Lung microvascular endothelial cell (primary cell): Measurements from ENCODE around the gene SLC26A11. TPM values are rescaled to one million over a fixed set of nuclear protein-coding genes. Genes with fewer than 3 reads are reported as not detected.
"Not testable (repeated sequence)": the region's sequence is repeated elsewhere in the genome, so short reads cannot be mapped to it uniquely, and the experiment has no call there.

Experiments used
- DNase-seq, 2 donors: peaks; one replicate each; pipeline versions ENCODE4 v3.0.0 to v3.0.0-alpha.2; 2010; ENCODE audit warnings: low read depth in 2 of 2
- total RNA-seq: library from RNA; depleted of rRNA; stranded (reverse); fragments of >200 nt; gene quantifications from 2 replicates; pipeline ENCODE4 v1.2.1, GENCODE V29; 2014

Gene SLC26A11
- total RNA-seq, 1 donor from 2014 or later = 8.1 TPM

DNA sequence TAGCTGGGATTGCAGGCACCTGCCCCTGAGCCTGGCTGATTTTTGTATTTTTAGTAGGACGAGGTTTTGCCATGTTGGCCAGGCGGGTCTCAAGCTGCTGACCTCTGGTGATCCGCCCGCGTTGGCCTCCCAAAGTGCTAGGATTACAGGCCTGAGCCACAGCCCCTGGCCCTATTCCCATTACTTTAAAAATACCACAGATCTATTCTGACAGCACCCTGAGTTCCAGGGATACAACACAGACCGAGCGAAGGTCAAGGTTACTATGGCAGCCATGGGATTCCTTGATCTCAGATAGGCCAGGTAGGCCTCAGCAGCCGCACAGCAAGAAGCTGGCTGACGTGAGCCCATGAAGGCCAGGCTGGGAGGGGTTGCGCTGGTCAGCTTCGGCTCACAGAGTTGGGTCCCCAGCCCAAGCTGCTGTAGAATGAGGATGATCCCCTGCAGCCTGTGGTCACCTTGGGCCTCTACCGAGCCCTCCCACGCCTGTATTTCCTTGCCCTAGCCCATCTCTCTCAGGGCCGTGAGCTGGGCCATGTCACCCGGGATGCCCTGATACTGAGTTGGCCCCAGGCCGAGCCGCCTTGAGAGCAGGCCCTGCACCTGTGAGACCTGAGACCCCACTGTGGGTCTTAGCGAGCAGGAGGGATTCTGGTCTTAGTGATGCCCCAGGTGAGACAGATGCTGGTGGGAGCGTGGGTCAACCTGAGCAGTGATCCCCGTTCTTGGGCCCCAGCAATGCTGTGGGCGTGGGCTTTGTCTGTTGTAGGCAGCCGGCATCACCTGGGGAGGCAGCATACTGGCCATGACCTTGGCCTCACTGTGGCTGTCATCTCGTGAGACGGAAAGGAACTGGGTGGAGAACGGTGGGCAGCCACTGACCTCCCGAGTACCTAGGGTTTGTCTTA, 23.6 kb downstream of the SLC26A11 start:
- DNase-seq = no peak

DNA sequence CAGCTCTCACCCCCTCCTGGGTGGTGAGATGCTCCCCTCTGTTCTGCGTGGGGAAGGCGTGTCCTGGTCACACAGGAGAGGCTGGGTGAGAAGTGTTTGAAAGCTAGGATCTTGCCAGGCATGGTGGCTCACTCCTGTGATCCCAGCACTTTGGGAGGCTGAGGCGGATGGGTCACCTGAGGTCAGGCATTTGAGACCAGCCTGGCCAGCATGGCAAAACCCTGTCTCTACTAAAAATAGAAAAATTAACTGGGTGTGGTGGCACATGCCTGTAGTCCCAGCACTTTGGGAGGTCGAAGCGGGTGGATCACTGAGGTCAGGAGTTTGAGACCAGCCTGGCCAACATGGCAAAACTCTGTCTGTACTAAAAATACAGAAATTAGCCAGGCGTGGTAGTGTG, 24.2 kb downstream of the SLC26A11 start:
- DNase-seq = not testable (repeated sequence)

- no peak for DNase-seq
These were observed 24.8 kb downstream of the SLC26A11 start for GRCh38 chr17:80244871-80245509.

GRCh38 chr17:80245566-80246265, 25.5 kb downstream of the SLC26A11 start:
- no peak for DNase-seq

- DNase-seq = no peak
These were observed 26.0 kb downstream of the SLC26A11 start for GRCh38 chr17:80246266-80246681.

- DNase-seq = no peak
These were observed 26.5 kb downstream of the SLC26A11 start for GRCh38 chr17:80246726-80247125.

DNA sequence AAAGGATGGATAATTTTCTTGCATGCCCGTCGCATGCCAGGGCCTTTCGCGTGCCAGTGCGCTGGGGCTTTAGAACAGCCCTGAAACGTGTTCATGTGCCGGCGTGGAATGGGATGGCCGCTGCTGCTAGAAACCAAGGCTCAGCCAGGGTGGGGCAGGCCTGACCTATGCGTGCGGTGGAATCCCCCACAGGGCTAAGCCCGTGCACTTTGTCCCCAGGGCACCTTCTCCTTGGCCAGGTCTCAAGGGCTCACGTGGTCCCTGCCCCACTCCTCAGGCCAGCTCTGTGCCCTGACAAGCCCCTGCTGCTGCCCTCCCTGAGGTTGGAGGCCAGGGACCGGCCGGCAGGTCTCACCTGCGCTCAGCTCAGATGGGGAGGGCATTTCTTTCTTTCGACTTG, 27.3 kb downstream of the SLC26A11 start:
- DNase-seq = no peak

DNA sequence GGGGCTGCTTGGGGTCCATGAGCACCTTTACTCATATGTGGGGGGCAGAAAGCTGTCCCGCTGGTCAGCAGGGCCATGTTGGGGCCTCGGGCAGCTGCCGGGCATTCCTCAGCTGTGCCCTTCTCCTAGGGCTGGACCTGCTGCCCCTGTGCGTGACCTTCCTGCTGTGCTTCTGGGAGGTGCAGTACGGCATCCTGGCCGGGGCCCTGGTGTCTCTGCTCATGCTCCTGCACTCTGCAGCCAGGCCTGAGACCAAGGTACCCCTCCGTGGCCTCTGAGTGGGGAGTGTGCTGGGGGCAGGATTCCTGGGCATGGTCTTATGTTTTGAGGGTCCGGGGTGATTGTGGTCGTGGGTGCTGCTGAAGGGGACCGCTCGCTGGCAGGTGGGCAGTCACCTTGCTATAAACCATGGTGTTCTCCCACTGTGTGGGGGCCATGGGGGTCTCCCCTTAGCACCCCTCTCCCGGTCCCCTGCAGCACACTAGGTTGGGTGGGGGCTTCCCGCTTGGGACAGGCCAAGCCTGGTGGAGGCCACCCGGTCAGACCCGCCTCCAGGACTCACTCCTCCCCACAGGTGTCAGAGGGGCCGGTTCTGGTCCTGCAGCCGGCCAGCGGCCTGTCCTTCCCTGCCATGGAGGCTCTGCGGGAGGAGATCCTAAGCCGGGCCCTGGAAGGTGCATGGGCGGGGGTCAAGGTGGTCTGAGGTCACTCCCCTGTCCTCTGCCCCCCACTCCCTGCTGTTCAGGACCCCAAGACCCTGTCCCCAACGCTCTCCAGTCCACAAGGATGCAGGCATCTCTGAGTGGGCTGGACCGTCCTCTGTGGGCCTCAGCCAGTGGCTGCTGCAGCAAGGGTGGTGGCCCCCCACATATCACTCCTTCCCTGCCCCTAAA, 28.0 kb downstream of the SLC26A11 start:
- no peak for DNase-seq

DNA sequence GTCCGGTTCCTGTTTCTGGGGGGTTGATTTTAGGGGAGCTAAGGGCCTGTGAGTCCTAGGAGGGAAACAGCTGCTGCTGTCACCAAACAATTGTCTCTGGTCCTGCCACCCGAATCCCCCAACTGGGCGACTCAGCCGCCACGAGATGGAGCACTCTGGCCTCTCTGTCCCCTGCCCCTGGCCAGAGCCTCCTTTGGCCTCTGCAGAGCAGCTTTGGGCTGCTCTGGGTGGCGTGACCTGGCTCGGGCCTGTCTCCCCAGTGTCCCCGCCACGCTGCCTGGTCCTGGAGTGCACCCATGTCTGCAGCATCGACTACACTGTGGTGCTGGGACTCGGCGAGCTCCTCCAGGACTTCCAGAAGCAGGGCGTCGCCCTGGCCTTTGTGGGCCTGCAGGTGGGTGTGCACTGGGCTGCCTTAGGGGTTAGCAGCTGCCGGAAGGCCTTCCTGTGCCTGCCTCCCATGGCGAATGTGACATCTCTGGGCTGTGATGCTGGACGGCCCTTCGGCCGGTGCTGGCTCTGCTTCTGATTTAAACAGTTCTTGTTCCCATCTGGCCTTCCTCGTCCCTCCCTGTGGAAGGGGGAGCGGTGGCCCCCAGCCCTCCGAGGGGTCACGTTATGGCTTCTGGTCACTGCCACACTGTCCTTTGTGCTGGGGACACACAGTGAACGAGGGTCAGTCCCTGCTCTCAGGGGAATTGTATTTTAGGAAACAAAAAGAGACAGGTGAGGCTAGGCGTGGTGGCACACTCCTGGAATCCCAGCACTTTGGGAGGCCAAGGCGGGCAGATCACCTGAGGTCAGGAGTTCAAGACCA, 28.9 kb downstream of the SLC26A11 start:
- no peak for DNase-seq

- no peak for DNase-seq
These were observed 31.7 kb downstream of the SLC26A11 start for GRCh38 chr17:80251966-80252365.

DNA sequence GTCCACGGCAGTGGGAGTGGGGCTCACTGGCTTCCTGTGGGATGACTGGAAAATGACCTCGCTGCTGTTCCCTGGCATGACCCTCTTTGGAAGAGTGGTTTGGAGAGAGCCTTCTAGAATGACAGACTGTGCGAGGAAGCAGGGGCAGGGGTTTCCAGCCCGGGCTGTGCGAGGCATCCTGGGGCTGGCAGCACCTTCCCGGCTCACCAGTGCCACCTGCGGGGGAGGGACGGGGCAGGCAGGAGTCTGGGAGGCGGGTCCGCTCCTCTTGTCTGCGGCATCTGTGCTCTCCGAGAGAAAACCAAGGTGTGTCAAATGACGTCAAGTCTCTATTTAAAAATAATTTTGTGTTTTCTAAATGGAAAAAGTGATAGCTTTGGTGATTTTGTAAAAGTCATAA, 32.6 kb downstream of the SLC26A11 start:
- peak; percentile 52 to 59 for DNase-seq

GRCh38 chr17:80253631-80254395, 33.6 kb downstream of the SLC26A11 start:
- DNase-seq = no peak

GRCh38 chr17:80254396-80255251, 34.4 kb downstream of the SLC26A11 start:
- peak; percentile 49 to 89 for DNase-seq

- DNase-seq = no peak
These were observed 35.8 kb downstream of the SLC26A11 start for GRCh38 chr17:80256034-80256350.

DNA sequence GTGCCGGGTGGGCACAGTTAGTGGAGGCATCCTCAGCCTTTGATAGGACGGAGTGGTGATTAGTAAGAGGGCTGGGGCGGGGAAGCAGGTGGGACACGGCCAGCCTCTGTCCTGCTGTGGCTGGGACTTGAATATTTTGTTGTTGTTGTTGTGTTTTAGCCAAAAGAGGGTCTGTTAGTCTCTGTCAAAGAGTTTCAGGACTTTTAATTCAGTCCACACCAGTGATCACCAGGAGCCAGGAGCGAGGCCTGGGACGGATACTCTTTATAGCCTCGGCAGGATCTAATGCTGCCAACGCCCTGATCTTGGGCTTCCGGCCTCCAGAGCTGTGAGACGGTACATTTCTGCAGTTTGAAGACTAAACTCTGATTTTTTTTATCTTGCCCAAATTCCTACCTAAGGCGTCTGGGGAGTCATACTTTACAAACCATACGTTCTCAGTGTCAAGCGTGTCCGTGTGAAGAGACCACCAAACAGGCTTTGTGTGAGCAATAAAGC, 37.5 kb downstream of the SLC26A11 start:
- no peak for DNase-seq

DNA sequence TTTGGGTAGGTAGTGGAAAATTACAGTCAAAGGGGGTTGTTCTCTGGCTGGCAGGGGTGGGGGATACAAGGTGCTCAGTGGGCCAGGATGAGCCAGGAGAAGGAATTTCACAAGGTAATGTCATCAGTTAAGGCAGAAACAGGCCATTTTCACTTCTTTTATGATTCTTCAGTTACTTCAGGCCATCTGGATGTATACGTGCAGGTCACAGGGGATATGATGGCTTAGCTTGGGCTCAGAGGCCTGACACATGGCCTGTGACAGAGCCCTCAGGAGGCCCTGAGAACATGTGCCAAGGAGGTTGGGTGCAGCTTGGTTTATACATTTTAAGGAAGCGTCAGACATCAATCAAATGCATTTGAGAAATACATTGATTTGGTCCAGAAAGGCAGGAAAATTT, 38.1 kb downstream of the SLC26A11 start:
- not testable (repeated sequence) for DNase-seq

- DNase-seq = no peak
These were observed 39.3 kb downstream of the SLC26A11 start for GRCh38 chr17:80259457-80260068.

GRCh38 chr17:80260069-80260535, 39.9 kb downstream of the SLC26A11 start:
- DNase-seq = peak; percentile 67 to 71
